Progenitor cell of endocrine pancreas (in vitro differentiated cells): ENCODE data around the gene GABRD. TPM values are rescaled to one million over a fixed set of nuclear protein-coding genes. Genes with fewer than 3 reads are reported as not detected.

Experiments
- DNase-seq: peaks from one replicate; pipeline ENCODE4 v3.0.0; 2021; ENCODE audit warnings: low spot score; ENCODE audit not compliant: unreplicated experiment
- H3K27ac Mint-ChIP-seq: 2 replicates; pipeline ENCODE4 v1.8.0; 2021; ENCODE audit warnings: mild to moderate bottlenecking, moderate library complexity, mixed read lengths
- H3K27me3 Mint-ChIP-seq: 2 replicates; pipeline ENCODE4 v1.8.0; 2021; ENCODE audit warnings: mixed read lengths
- H3K36me3 Mint-ChIP-seq: 2 replicates; pipeline ENCODE4 v1.8.0; 2022; ENCODE audit warnings: mixed read lengths; ENCODE audit not compliant: insufficient read depth
- H3K4me1 Mint-ChIP-seq: 2 replicates; pipeline ENCODE4 v1.8.0; 2021; ENCODE audit warnings: low read depth, mixed read lengths
- H3K4me3 Mint-ChIP-seq: 2 replicates; pipeline ENCODE4 v1.8.0; 2021; ENCODE audit warnings: low read depth, mild to moderate bottlenecking, moderate library complexity, mixed read lengths
- H3K9me3 Mint-ChIP-seq: 2 replicates; pipeline ENCODE4 v1.8.0; 2021; ENCODE audit warnings: low read depth, mixed read lengths
- CTCF ChIP-seq: fragments of 200-600 bp; sonication (generic); IDR thresholded peaks from one replicate; pipeline ENCODE4 v1.5.0; 2021; ENCODE audit warnings: antibody characterized with exemption, mild to moderate bottlenecking; ENCODE audit not compliant: unreplicated experiment
- total RNA-seq: library from RNA; stranded (reverse); gene quantifications from 2 replicates; pipeline ENCODE4 v1.2.1, GENCODE V29; 2021

GABRD gene
- total RNA-seq, 1 donor from 2014 or later: not detected

- H3K4me1 Mint-ChIP-seq: no peaks in the 10 kb centered on the region
- no peak for TF ChIP-seq CTCF
- peaks cover 53% of the 10 kb centered on the region for H3K27me3 Mint-ChIP-seq
- no peaks in the 10 kb centered on the region for H3K36me3 Mint-ChIP-seq
- no peaks in the 10 kb centered on the region for H3K9me3 Mint-ChIP-seq
- H3K4me3 Mint-ChIP-seq: no peak overlapping the region
- no peak overlapping the region for H3K27ac Mint-ChIP-seq
- DNase-seq: no peak
Measured at GRCh38 chr1:2022063-2022770, 3.1 kb downstream of the GABRD start.

DNA sequence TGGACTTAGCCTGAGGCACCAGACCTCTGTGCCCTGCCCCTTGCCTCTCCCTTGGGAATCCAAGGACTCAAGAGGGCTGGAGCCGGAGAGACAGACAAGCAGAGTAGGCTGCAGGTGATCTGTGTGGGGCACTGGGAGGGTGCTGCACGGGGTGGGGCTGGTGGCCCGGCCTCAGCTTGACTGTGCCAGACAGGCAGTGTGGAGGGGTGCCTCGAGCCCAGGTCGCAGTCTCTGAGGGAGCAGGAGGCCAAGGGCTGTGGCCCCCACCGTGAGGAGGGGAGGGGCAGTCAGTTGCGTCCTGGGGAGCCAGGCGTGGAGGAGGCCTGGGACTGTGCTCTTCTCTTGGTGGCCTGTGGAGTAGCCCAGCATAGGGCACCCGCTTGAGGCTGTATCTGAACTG, 4.0 kb downstream of the GABRD start:
- no peaks in the 10 kb centered on the region for H3K36me3 Mint-ChIP-seq
- H3K27me3 Mint-ChIP-seq: peaks cover 43% of the 10 kb centered on the region
- H3K27ac Mint-ChIP-seq: no peak overlapping the region
- H3K9me3 Mint-ChIP-seq: no peaks in the 10 kb centered on the region
- no peak overlapping the region for H3K4me3 Mint-ChIP-seq
- TF ChIP-seq CTCF: no peak
- no peak for DNase-seq
- H3K4me1 Mint-ChIP-seq: no peaks in the 10 kb centered on the region

DNA sequence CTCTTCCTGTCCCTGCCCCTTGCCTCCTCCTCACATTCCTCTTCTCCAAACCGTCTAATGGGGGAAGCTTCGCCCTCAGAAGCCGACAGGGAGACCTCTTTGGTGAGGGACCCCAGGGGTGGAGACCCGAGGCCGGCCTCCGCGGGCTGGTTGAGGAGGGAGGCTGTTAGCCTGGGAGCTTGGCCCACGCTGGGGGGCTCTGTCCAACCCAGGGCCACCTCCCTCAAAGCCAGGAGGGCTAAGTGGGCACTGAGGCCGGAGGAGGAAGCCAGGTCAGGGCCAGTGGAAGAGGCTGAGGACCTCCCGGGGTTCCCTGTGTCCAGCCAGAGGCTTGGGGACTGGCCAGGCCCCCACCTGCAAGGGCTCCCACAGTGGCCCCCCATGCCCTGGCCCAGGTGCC, 5.3 kb downstream of the GABRD start:
- no peaks in the 10 kb centered on the region for H3K36me3 Mint-ChIP-seq
- no peak for TF ChIP-seq CTCF

GRCh38 chr1:2024887-2025286, 5.7 kb downstream of the GABRD start:
- no peak for DNase-seq
- TF ChIP-seq CTCF: no peak
- Mint-ChIP-seq H3K27ac (no peak overlapping the region), H3K9me3 (no peaks in the 10 kb centered on the region), H3K4me1 (no peaks in the 10 kb centered on the region), H3K27me3 (peaks cover 36% of the 10 kb centered on the region), H3K4me3 (no peak overlapping the region), H3K36me3 (no peaks in the 10 kb centered on the region)

More for the DNA sequence above, 5.3 kb downstream of the GABRD start:
- Mint-ChIP-seq H3K4me1 (no peaks in the 10 kb centered on the region), H3K27ac (no peak overlapping the region), H3K27me3 (peaks cover 38% of the 10 kb centered on the region), H3K4me3 (no peak overlapping the region), H3K9me3 (no peaks in the 10 kb centered on the region)
- DNase-seq: no peak

DNA sequence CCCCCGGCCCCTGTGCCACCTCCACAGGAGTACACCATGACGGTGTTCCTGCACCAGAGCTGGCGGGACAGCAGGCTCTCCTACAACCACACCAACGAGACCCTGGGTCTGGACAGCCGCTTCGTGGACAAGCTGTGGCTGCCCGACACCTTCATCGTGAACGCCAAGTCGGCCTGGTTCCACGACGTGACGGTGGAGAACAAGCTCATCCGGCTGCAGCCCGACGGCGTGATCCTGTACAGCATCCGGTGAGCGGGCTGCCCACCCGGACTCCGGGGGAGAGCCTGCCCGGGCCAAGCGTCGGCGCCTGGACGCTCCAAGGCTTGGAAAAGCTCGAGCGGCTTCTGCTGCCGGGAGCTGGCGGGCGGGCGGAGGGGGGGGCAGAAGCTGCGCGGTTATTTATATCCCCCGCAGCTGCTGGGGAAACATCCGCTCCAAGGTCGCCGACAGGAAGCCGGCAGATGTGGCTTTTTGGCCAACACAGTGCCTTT, 6.4 kb downstream of the GABRD start:
- no peak for TF ChIP-seq CTCF
- Mint-ChIP-seq H3K27ac (no peak overlapping the region), H3K4me1 (no peaks in the 10 kb centered on the region), H3K36me3 (no peaks in the 10 kb centered on the region), H3K4me3 (no peak overlapping the region), H3K9me3 (no peaks in the 10 kb centered on the region), H3K27me3 (peaks cover 30% of the 10 kb centered on the region)
- DNase-seq: no peak
